ENCODE data around the gene EIF3D.

EIF3D gene

DNA sequence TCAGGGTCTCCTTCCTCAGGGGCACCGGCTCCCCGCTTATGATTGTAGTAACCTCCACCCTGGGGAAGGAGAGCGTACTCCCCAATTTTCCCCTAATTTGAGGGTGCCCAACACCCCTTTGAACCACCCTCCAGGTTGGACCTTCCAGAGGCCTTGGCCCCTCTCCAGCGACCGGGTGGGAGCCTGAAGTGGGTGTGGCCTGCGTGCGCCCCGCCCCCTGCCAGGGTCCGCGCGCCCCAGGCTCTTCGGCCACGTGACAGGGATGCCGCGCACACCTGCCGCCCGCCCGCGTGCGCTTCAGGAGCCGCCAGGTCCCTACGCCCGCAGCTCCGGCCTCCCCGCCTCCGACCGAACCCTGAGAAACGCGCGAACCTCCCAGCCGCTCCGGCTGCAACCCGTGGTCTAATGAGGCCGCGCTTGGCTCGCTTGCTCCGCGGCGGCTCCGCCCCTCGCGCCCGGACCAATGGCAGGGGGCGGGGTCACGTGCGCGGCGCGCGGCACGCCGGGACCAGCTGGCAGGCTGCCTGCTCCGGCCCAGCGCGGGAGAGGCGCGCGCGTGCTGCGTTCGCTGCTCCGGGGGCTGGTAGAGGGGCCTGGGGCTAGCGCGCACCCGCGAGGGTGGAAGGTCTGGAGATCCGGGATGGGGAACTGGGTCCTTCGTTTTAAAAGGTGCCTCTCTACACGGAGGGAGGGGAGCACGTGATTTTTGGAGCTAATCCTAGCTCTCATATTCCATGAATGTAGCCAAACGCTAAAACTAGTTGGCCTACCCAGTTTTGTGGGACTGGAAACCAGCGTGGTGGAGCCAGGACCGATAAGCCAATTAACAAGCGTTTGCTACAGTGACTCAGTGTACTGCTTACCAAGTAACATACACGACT lies 22.1 kb downstream of the EIF3D start, which contains the start of gene FOXRED2:
Gene FOXRED2, minus strand, starts transcription at position 404 of the 881 bp plus-strand sequence. CDS start 618 bp downstream, outside the sequence.
- no peaks in the 10 kb centered on the region for H3K4me1 ChIP-seq (ENCODE audit: insufficient read depth, poor library complexity, severe bottlenecking)
- DNase-seq (ENCODE audit: low spot score) (peak; percentile 81), ATAC-seq (ENCODE audit: low read depth) (peak; percentile 79)
- peaks cover 17% of the 10 kb centered on the region for H3K36me3 ChIP-seq (ENCODE audit: low read depth)
- H3K4me3 ChIP-seq (ENCODE audit: severe bottlenecking): peak within 1 kb of the TSS; percentile 49
- H3K9me3 ChIP-seq (ENCODE audit: severe bottlenecking): no peaks in the 10 kb centered on the region
- TF ChIP-seq, protein P1, sequence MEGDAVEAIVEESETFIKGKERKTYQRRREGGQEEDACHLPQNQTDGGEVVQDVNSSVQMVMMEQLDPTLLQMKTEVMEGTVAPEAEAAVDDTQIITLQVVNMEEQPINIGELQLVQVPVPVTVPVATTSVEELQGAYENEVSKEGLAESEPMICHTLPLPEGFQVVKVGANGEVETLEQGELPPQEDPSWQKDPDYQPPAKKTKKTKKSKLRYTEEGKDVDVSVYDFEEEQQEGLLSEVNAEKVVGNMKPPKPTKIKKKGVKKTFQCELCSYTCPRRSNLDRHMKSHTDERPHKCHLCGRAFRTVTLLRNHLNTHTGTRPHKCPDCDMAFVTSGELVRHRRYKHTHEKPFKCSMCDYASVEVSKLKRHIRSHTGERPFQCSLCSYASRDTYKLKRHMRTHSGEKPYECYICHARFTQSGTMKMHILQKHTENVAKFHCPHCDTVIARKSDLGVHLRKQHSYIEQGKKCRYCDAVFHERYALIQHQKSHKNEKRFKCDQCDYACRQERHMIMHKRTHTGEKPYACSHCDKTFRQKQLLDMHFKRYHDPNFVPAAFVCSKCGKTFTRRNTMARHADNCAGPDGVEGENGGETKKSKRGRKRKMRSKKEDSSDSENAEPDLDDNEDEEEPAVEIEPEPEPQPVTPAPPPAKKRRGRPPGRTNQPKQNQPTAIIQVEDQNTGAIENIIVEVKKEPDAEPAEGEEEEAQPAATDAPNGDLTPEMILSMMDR (IDR thresholded peaks at IDR 0.05; ENCODE audit: poor library complexity, severe bottlenecking): no peak
- no peaks in the 10 kb centered on the region for H3K27me3 ChIP-seq (ENCODE audit: insufficient read depth, poor library complexity, severe bottlenecking)
- peak within 1 kb of the TSS; percentile 7 for H3K27ac ChIP-seq (ENCODE audit: poor library complexity, severe bottlenecking)

DNA sequence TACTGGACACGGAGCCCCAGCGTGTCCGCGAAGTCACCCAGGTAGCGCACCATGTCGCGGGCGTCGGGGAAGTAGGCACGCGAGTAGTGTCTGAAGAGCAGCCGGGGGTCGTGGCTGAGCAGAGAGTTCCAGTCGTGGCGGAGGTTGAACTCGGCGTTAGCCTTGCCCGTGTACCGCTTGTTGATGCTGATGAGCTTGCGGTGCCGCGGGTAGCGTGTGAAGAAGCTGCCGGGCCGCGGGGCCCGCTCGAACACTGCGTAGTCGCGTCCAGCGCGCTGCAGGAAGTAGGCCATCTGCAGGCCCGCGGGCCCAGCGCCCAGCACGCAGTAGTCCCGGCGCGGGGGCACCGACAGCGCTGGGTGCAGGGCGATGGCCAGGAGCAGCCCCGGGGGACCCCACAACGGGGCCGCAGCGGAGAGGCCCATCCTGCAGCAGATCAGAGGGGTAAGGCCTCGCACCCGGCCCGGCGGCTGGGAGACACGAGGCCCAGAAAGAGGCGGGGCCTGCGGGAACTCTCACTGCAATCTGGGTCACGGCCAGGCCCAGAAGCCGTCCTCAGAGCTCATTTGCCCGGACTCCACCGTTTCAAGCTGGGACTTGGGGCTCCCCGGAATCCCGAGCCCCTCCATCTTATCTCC lies 22.8 kb downstream of the EIF3D start:
- H3K27ac ChIP-seq (ENCODE audit: poor library complexity, severe bottlenecking): peak overlapping the region; percentile 7
- H3K4me3 ChIP-seq (ENCODE audit: severe bottlenecking): peak overlapping the region; percentile 49

DNA sequence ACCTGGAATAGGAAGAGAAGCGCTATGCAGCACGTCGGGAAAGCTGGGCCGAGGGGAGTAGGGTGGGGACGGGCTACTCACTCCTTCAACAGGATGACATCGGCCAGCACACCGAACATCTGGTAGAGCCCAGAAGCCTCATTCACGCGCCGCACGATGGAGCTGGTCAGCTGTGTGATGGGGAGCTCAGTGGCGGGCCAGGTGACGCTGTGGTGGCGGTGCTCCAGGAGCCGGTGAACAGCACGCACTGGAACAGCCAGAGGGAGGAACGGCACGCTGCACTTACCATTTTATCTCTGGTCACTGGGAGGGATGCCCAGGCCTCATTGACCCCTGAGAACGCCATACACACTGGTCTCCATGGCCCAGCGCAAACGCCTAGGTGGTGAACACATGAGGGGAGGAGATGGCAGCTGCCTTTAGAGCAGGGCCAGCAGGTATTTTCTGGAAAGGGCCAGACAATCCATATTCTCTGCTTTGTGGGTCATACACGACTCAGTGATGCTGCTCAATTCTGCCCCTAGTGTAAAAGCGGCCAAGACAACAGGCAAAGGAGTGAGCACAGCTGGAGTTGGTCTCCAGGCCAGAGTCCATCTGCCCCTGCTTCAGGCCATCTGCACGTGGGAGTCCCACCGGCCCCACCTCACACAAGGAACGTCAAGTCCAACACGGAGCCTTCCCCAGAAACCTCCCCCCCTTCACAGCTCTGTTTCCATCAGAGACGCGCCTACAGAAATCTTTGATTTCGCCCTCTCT lies 30.9 kb downstream of the EIF3D start:
- ATAC-seq (ENCODE audit: low read depth) (peak; percentile 28; the same call in 1 of the 3 replicates), DNase-seq (ENCODE audit: low spot score) (peak; percentile 51)
- TF ChIP-seq, protein P1 (IDR thresholded peaks at IDR 0.05; ENCODE audit: poor library complexity, severe bottlenecking): no peak
- H3K4me3 ChIP-seq (ENCODE audit: severe bottlenecking): no peak overlapping the region
- no peak overlapping the region for H3K27ac ChIP-seq (ENCODE audit: poor library complexity, severe bottlenecking)
- no peaks in the 10 kb centered on the region for H3K9me3 ChIP-seq (ENCODE audit: severe bottlenecking)
- H3K27me3 ChIP-seq (ENCODE audit: insufficient read depth, poor library complexity, severe bottlenecking): no peaks in the 10 kb centered on the region
- peaks cover 13% of the 10 kb centered on the region for H3K36me3 ChIP-seq (ENCODE audit: low read depth)
- H3K4me1 ChIP-seq (ENCODE audit: insufficient read depth, poor library complexity, severe bottlenecking): no peaks in the 10 kb centered on the region

More for the DNA sequence above, 22.8 kb downstream of the EIF3D start:
- ATAC-seq (ENCODE audit: low read depth) (no peak), DNase-seq (ENCODE audit: low spot score) (no peak)
- Histone ChIP-seq H3K36me3 (ENCODE audit: low read depth) (peaks cover 12% of the 10 kb centered on the region), H3K27me3 (ENCODE audit: insufficient read depth, poor library complexity, severe bottlenecking) (no peaks in the 10 kb centered on the region), H3K4me1 (ENCODE audit: insufficient read depth, poor library complexity, severe bottlenecking) (no peaks in the 10 kb centered on the region), H3K9me3 (ENCODE audit: severe bottlenecking) (no peaks in the 10 kb centered on the region)
- TF ChIP-seq, protein P1 (IDR thresholded peaks at IDR 0.05; ENCODE audit: poor library complexity, severe bottlenecking): no peak

DNA sequence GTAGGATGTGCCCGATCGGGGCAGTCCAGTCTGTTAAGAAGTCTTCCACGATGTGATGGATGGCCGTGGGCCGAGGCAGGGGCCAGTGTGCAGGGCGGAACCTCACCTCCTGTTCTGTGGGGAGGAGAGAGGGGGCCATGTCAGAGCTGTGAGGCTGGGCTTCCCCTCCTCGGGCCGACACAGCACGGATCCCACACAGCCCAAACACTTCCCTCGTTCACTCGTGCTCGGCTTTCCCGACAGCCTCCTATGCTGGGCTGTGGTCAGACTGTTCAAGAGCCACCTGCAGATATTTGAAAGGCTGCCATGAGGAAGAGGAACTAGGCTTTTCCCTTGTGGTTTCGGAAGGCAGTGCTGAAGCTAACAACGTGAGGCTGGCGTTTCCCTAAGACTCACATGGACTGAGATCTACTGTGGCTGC lies 35.3 kb downstream of the EIF3D start:
- DNase-seq (ENCODE audit: low spot score): no peak
- TF ChIP-seq, protein P1 (IDR thresholded peaks at IDR 0.05; ENCODE audit: poor library complexity, severe bottlenecking): no peak
- Histone ChIP-seq H3K9me3 (ENCODE audit: severe bottlenecking) (no peaks in the 10 kb centered on the region), H3K4me3 (ENCODE audit: severe bottlenecking) (no peak overlapping the region), H3K4me1 (ENCODE audit: insufficient read depth, poor library complexity, severe bottlenecking) (no peaks in the 10 kb centered on the region), H3K27me3 (ENCODE audit: insufficient read depth, poor library complexity, severe bottlenecking) (no peaks in the 10 kb centered on the region), H3K36me3 (ENCODE audit: low read depth) (peaks cover 16% of the 10 kb centered on the region), H3K27ac (ENCODE audit: poor library complexity, severe bottlenecking) (no peak overlapping the region)
- ATAC-seq (ENCODE audit: low read depth): no peak

Measured in RWPE2 (cell line).